Activated naive CD4-positive, alpha-beta T cell treated with anti-CD3 and anti-CD28 coated beads, Interleukin-2, amount 10 ng/mL, durations not matched to agents 7 days and 5 days (primary cell): ENCODE data around the gene WT1.
"Not testable (repeated sequence)": the region's sequence is repeated elsewhere in the genome, so short reads cannot be mapped to it uniquely, and the experiment has no call there.

Experiments used
- CTCF ChIA-PET: fragments of 350-600 bp; sonication (Branson Sonifier 250); formaldehyde crosslinking; loops from one replicate; lab custom pipeline; 2021; ENCODE audit warnings: antibody characterized with exemption; lab: Charles Lee
- DNase-seq: peaks from one replicate; pipeline ENCODE4 v3.0.0-alpha.2; 2020
- H3K27ac Mint-ChIP-seq: one replicate; pipeline ENCODE4 v1.8.0; 2021; ENCODE audit warnings: mild to moderate bottlenecking, moderate library complexity, mixed read lengths
- H3K27me3 Mint-ChIP-seq: one replicate; pipeline ENCODE4 v1.8.0; 2021; ENCODE audit warnings: mild to moderate bottlenecking, mixed read lengths
- H3K36me3 Mint-ChIP-seq: one replicate; pipeline ENCODE4 v1.8.0; 2021; ENCODE audit warnings: mixed read lengths
- H3K4me1 Mint-ChIP-seq: one replicate; pipeline ENCODE4 v1.8.0; 2021; ENCODE audit warnings: mixed read lengths
- H3K4me3 Mint-ChIP-seq: one replicate; pipeline ENCODE4 v1.8.0; 2021; ENCODE audit warnings: mild to moderate bottlenecking, moderate library complexity, mixed read lengths
- H3K9me3 Mint-ChIP-seq: one replicate; pipeline ENCODE4 v1.8.0; 2021; ENCODE audit warnings: mixed read lengths

The WT1 gene

DNA sequence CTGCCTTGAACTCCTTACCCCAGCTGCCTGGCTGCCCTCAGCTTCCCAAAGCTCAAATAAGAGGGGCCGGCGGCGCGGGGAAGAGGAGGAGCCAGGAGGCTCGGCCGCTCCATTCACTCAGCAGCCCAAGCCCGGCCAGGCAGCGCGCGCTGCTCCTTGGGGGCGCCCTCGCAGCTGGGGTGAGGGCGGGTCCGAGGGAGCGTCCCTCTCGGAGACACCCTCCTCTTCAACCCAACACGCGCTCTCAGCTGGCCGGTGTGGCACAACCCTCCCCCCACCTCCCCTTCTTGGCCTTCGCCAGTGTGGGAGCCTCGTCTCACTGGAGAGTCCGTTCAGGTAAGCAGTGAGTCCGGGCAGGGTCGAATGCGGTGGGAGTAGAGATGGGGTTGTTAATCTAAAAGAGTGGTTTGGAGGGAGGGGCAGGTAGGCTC, at the start of gene WT1:
Gene WT1, minus strand, starts transcription at position 29 of the 431 bp plus-strand sequence.
- Mint-ChIP-seq H3K4me1 (peaks cover 17% of the 10 kb centered on the region), H3K4me3 (no peak within 1 kb of the TSS), H3K9me3 (no peaks in the 10 kb centered on the region), H3K27me3 (peaks cover 100% of the 10 kb centered on the region), H3K27ac (peak within 1 kb of the TSS; percentile 68), H3K36me3 (peaks cover 5% of the 10 kb centered on the region)
- CTCF ChIA-PET: no interaction called here
- DNase-seq: no peak

DNA sequence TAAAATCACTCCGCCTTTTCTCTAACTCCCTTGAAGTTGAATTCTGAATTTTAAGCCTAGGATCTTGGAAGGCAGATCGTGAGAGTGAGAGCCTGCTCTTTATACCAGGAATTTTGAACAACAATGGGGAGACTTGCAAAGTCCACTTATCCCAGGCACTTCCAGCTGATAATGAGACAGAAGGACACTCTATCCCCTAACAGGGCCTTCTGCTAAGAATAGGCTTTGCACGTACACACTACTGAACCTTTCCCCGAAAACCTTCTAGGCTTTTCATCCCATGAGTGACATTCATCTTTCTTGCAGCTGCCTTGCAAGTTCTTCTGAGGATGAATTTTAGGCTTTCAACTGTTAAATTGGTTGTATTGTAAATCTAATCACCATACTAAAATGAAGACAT, 44.0 kb upstream of the WT1 start:
- H3K4me3 Mint-ChIP-seq: no peak overlapping the region
- H3K4me1 Mint-ChIP-seq: no peaks in the 10 kb centered on the region
- H3K27ac Mint-ChIP-seq: no peak overlapping the region
- CTCF ChIA-PET: no interaction called here
- no peaks in the 10 kb centered on the region for H3K9me3 Mint-ChIP-seq
- H3K27me3 Mint-ChIP-seq: no peaks in the 10 kb centered on the region
- H3K36me3 Mint-ChIP-seq: no peaks in the 10 kb centered on the region
- no peak for DNase-seq

DNA sequence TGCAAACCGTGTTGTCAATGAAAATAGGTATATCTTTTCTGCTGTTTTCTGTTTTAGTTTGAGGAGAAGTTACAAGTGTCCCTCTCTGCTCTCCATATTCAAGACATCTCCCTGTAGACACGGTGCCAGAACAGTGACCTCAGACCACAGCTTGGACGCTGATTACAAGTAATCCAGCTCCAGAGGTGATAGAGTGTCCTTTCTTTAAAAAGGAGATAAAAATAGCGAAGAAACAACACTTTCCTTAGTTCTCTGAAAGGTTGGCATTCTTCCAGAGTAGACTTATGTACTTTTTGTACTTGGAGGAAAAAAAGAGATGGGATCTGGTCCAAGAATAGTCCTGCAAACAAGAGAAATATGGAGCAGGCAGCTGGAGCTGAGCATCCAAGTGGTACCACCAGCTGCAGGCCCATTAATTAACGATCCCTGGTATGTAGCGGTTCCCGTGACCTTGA, 43.0 kb upstream of the WT1 start:
- Mint-ChIP-seq H3K4me1 (no peaks in the 10 kb centered on the region), H3K27ac (no peak overlapping the region), H3K9me3 (no peaks in the 10 kb centered on the region), H3K36me3 (no peaks in the 10 kb centered on the region), H3K4me3 (no peak overlapping the region), H3K27me3 (no peaks in the 10 kb centered on the region)
- DNase-seq: no peak
- CTCF ChIA-PET: no interaction called here

DNA sequence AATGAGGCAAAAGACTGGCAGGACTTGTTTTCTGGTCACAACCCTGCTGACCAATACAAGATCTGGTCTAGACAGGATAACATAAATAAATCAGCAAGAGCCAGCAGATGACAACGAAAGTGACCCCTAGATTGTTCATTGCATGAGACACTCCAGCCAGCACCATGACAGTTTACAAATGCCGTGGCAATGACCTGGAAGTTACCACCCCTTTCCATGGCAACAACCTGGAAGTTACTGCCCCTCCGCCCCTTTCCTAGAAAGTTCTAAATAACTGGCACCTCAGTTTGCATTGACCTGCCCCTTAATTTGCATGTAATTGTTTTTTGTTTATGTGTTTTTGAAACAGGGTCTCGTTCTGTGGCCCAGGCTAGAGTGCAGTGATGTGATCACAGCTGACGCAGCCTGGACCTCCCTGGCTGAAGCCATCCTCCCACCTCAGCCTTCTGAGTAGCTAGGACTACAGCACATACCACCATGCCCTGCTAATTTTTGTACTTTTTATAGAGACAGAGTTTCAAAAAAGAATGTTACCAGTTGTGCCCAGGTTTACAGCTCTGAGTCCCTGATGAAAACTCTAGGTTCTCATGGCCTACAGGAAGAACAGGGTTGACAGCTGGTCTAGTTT, 38.1 kb upstream of the WT1 start:
- no peaks in the 10 kb centered on the region for H3K9me3 Mint-ChIP-seq
- no peaks in the 10 kb centered on the region for H3K36me3 Mint-ChIP-seq
- H3K4me3 Mint-ChIP-seq: no peak overlapping the region
- peaks cover 4% of the 10 kb centered on the region for H3K27me3 Mint-ChIP-seq
- H3K27ac Mint-ChIP-seq: no peak overlapping the region
- CTCF ChIA-PET: interaction anchor here (1.1 kb wide), 1 partner anchor 150 kb away, joined by 3 read pairs; no protein-coding TSS in a partner anchor
- no peak for DNase-seq
- H3K4me1 Mint-ChIP-seq: no peaks in the 10 kb centered on the region

DNA sequence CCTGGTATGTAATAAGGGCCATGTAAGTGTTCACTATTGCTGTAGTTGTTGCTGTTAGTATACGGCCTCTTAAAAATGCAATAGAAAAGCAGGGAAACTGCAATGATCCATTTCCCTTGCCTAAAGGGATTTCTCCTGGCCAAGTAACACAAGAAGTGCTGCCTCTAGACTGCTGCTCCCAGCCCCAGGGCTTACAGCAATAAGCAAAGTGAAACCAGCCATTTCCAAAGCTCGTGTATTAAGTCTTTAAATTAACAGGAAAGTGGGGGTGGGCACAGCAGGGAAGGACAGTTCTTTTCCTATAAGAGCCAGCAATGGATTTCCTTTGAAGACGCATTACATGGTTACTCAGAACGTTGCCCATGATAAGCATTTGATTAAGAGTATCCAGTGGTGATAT, 36.9 kb upstream of the WT1 start:
- DNase-seq: no peak
- no peaks in the 10 kb centered on the region for H3K4me1 Mint-ChIP-seq
- peaks cover 4% of the 10 kb centered on the region for H3K27me3 Mint-ChIP-seq
- H3K27ac Mint-ChIP-seq: no peak overlapping the region
- H3K9me3 Mint-ChIP-seq: no peaks in the 10 kb centered on the region
- H3K4me3 Mint-ChIP-seq: no peak overlapping the region
- no peaks in the 10 kb centered on the region for H3K36me3 Mint-ChIP-seq
- CTCF ChIA-PET: no interaction called here

DNA sequence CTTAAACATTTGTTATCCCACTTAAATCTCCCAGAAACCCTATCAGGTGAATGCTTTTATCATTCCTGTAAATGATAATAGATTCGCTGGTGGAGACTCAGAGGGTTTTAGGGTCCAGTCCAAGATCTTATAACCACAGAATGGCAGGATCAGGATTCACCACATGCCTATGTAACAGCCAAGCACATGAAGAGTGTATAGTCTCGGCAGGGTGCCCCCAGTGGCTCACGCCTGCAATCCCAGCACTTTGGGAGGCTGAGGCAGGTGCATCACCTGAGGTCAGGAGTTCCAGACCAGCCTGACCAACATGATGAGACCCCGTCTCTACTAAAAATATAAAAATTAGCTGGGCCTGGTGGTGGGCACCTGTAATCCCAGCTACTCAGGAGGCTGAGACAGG, 36.2 kb upstream of the WT1 start:
- CTCF ChIA-PET, H3K27me3 Mint-ChIP-seq, H3K27ac Mint-ChIP-seq, DNase-seq, H3K4me1 Mint-ChIP-seq, H3K4me3 Mint-ChIP-seq, H3K36me3 Mint-ChIP-seq, H3K9me3 Mint-ChIP-seq: not testable (repeated sequence)

DNA sequence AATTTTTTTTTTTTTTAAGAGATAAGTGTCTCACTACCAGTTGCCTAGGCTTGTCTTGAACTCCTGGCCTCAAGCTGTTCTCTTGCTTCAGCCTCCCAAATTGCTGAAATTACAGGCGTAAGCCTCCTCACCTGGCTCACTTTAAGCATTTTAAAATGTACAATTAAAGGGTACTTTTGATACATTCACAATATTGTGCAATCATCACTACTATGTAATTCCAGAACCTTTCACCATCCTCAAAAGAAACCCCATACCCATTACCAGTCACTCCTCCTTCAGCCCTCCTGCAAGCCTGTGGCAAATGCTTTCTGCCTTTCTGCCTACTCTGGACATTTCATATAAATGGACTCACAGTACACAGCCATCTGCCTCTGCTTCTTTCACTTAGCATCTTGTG, 34.5 kb upstream of the WT1 start:
- Mint-ChIP-seq H3K27me3 (peaks cover 7% of the 10 kb centered on the region), H3K9me3 (no peaks in the 10 kb centered on the region), H3K36me3 (no peaks in the 10 kb centered on the region), H3K4me3 (no peak overlapping the region), H3K27ac (no peak overlapping the region), H3K4me1 (no peaks in the 10 kb centered on the region)
- no peak for DNase-seq
- CTCF ChIA-PET: no interaction called here

DNA sequence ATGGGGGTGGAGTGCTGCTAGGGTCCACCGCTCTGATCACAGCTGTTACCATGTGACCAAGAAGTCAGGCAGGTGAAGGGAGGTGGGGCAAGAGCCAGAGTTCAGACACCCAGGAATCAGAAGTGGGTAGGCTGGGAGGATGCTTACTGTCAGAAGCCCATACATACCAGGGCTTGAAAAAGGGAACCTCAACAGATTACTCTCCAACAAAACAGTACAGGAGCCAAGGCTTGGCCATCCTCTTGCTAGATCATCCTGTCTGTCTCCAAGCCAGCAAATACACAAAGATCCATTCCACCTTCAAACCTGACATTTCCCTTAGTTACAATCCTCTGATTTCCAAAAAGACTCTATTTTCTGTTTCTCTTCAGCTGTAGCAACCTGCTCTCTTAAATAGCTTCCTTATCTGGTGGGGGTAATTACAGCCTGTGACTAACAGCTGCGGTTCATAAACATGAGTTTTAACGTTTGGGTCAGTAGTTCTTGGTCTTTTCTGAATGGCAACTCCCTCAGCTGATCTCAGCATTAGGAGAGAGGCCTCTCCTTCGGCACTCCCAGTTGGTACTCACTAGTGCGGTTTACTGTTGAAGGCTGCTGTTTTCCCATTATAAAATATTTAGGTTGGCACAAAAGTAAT, 31.1 kb upstream of the WT1 start:
- H3K27me3 Mint-ChIP-seq: peaks cover 7% of the 10 kb centered on the region
- no peaks in the 10 kb centered on the region for H3K36me3 Mint-ChIP-seq
- H3K9me3 Mint-ChIP-seq: no peaks in the 10 kb centered on the region
- DNase-seq: no peak
- no peaks in the 10 kb centered on the region for H3K4me1 Mint-ChIP-seq
- no peak overlapping the region for H3K27ac Mint-ChIP-seq
- H3K4me3 Mint-ChIP-seq: no peak overlapping the region
- CTCF ChIA-PET: no interaction called here

DNA sequence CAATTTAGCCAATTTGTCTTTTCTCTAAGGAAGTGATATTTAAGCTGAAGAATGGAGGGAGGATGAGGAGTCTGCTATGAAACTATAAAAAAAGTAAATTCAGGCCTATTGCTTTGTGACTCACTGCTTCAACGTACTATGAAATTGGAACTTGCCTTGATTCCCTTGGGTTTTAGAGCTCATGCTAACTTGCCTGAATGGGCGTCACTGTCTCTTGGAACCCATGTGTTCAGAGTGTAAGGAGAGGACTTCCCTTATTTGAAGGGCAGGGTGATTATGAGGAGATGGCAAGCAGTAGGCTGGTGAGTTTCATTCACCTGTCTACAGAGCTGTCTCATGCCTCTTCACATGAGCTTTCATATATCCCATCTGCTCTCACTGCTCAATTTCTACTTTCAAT, 28.7 kb upstream of the WT1 start:
- Mint-ChIP-seq H3K9me3 (no peaks in the 10 kb centered on the region), H3K36me3 (no peaks in the 10 kb centered on the region), H3K27ac (no peak overlapping the region), H3K27me3 (peaks cover 4% of the 10 kb centered on the region), H3K4me3 (no peak overlapping the region), H3K4me1 (no peaks in the 10 kb centered on the region)
- CTCF ChIA-PET: no interaction called here
- no peak for DNase-seq

DNA sequence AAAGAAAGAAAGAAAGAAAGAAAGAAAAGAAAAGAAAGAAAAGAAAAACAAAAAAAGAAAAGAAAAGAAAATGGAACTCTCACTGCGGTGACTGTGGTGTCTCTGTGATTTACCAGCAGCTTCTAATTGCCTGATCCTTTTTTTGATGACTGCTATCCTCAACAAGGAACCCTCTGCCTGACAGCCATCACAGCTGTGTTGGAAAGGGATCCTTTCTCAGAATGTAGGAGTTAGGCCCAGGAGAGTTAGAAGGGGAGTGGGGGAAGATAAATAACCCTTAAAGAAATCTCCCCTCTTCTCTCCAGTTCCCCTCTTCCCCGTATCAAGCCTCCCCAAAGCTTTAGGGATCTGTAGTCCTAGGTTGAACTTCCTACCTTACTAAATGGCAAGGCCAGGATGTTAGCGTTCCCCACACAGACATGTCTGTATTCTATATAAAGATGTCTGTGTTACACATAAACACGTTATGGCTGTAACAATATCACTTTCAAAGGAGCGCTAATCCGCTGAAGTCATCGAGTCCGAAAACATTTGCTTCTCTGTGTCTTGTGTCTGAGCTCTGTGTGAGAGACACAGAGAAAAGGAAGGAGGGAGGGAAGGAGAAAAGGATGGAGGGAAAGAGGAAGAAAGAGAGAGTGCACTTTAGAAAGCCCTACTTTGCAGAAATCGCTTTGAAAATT, 26.8 kb upstream of the WT1 start:
- H3K9me3 Mint-ChIP-seq: no peaks in the 10 kb centered on the region
- H3K4me3 Mint-ChIP-seq: no peak overlapping the region
- H3K4me1 Mint-ChIP-seq: no peaks in the 10 kb centered on the region
- DNase-seq: no peak
- no peak overlapping the region for H3K27ac Mint-ChIP-seq
- H3K27me3 Mint-ChIP-seq: peaks cover 4% of the 10 kb centered on the region
- CTCF ChIA-PET: no interaction called here
- no peaks in the 10 kb centered on the region for H3K36me3 Mint-ChIP-seq

DNA sequence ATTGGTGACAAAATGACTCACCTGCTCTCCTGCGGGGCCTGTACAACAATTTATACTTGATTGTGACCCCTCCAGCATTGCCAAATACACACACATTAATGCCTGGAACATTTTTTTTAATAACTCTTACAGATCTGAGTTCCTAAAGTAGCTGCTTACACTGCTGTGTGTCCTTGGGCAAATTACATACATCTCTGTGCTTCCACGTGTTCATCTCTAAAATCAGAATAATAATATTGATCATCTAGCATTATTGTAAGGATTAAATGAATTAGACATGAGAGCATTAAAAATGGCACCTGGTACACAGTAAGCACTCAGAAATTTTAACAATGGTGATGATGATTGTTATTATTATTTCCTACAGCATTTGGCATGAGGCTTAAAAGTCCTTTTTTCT, 21.5 kb upstream of the WT1 start:
- H3K4me3 Mint-ChIP-seq: no peak overlapping the region

DNA sequence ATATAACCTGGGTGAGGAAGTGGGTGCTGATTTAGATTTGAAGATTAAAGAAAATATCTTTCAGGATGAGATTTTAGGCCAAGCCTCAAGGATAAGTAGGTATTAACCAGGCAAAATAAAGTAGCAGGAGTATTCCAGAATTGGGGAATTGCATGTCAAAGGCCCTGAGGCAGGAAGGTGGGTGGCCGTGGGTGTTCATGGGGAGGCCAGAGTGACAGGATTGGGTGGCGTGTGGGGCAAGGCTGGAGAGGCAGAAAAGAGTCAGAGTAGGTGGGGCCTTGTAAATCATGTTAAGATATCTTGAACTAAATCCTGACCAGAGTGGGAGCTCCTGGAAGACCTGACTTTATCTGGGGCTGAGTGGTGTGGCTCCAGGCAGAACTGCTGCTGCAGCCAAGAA, 19.7 kb upstream of the WT1 start:
- no peaks in the 10 kb centered on the region for H3K9me3 Mint-ChIP-seq
- no peak overlapping the region for H3K4me3 Mint-ChIP-seq
- CTCF ChIA-PET: no interaction called here

More for the DNA sequence above, 21.5 kb upstream of the WT1 start:
- H3K4me1 Mint-ChIP-seq: no peaks in the 10 kb centered on the region
- no peak overlapping the region for H3K27ac Mint-ChIP-seq
- no peak for DNase-seq
- CTCF ChIA-PET: no interaction called here
- H3K9me3 Mint-ChIP-seq: no peaks in the 10 kb centered on the region
- H3K36me3 Mint-ChIP-seq: no peaks in the 10 kb centered on the region
- H3K27me3 Mint-ChIP-seq: peaks cover under 1% of the 10 kb centered on the region

DNA sequence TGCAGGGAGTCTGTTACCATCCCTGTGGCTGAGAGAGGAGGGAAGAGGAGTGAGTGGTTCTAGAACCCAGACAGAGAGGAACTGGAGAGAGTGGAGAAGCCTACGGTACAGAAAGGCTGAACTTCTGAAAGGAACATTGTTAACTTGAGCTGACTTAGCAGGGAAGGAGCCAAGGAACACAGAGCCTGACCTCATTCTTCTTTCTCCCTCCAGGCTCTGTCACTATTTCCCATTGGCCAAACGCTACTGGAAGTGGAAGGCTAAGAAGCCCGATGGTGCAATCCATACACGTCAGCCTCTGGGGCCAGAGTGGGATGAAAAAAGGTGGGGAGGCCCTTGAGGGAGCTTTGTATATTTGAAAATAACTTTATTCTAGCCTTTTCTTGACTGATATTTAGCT, 16.5 kb upstream of the WT1 start:
- Mint-ChIP-seq H3K4me3 (no peak overlapping the region), H3K9me3 (no peaks in the 10 kb centered on the region), H3K36me3 (no peaks in the 10 kb centered on the region), H3K4me1 (no peaks in the 10 kb centered on the region), H3K27me3 (peaks cover 14% of the 10 kb centered on the region), H3K27ac (no peak overlapping the region)
- DNase-seq: no peak
- CTCF ChIA-PET: no interaction called here

More for the DNA sequence above, 19.7 kb upstream of the WT1 start:
- Mint-ChIP-seq H3K27me3 (peaks cover 9% of the 10 kb centered on the region), H3K4me1 (no peaks in the 10 kb centered on the region), H3K36me3 (no peaks in the 10 kb centered on the region), H3K27ac (no peak overlapping the region)
- no peak for DNase-seq

DNA sequence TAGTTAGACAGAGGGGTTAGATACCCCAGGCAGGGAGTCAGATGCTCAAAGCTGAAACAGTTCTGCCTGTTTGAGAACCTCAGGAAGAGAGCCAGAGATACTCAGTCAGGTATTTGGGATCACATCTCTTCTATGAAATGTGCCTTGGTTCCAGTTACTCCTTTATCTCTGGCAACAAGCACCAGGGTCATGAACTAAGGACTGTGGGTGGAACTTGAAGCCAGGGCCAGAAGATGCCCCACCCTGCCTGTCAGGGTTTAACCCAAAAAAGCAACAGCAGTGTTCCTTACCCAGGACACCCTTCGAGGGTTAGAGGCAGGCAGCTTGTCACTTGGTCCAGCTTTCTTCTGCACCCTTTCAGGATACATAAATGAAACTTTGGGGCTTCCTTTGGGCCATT, 15.0 kb upstream of the WT1 start:
- H3K4me1 Mint-ChIP-seq: no peaks in the 10 kb centered on the region
- DNase-seq: no peak
- H3K27ac Mint-ChIP-seq: no peak overlapping the region
- no peak overlapping the region for H3K4me3 Mint-ChIP-seq
- peaks cover 15% of the 10 kb centered on the region for H3K27me3 Mint-ChIP-seq
- CTCF ChIA-PET: no interaction called here
- H3K36me3 Mint-ChIP-seq: no peaks in the 10 kb centered on the region
- no peaks in the 10 kb centered on the region for H3K9me3 Mint-ChIP-seq

DNA sequence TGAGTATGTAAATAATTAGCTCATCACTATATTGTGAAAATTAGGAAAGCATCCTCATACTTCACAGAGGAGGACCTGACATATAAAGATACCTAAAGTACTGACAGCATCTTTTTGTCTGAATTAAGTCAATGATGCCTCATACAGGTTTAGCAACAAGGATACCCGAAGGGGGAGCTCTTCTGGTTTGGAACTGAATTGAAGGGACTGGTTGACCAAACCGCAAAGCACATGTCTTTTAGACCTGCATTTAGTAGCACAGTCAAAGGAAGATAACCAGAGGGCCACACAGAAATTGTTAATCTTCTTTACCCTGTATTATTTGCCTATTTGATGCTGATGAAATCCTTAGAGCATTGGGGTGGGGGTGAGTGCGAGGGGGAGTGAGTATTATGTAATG, 12.9 kb upstream of the WT1 start:
- H3K27ac Mint-ChIP-seq: no peak overlapping the region
- no peak overlapping the region for H3K4me3 Mint-ChIP-seq
- no peak for DNase-seq
- CTCF ChIA-PET: interaction anchor here (1.0 kb wide), 1 partner anchor 57 kb away, joined by 3 read pairs; no protein-coding TSS in a partner anchor
- no peaks in the 10 kb centered on the region for H3K36me3 Mint-ChIP-seq
- no peaks in the 10 kb centered on the region for H3K4me1 Mint-ChIP-seq
- H3K27me3 Mint-ChIP-seq: peaks cover 20% of the 10 kb centered on the region
- no peaks in the 10 kb centered on the region for H3K9me3 Mint-ChIP-seq
